Stimulated activated CD8-positive, alpha-beta memory T cell treated with anti-CD3 and anti-CD28 coated beads, Interleukin-4, amount 100 ng/mL, for 1 hour (primary cell): ENCODE data around the gene DDX10.

ENCODE experiments used
- DNase-seq, 2 donors: peaks; one replicate each; pipeline ENCODE4 v3.0.0-alpha.2; 2020; ENCODE audit warnings: low read depth in 2 of 2, low spot score in 1 of 2

DDX10 gene

DNA sequence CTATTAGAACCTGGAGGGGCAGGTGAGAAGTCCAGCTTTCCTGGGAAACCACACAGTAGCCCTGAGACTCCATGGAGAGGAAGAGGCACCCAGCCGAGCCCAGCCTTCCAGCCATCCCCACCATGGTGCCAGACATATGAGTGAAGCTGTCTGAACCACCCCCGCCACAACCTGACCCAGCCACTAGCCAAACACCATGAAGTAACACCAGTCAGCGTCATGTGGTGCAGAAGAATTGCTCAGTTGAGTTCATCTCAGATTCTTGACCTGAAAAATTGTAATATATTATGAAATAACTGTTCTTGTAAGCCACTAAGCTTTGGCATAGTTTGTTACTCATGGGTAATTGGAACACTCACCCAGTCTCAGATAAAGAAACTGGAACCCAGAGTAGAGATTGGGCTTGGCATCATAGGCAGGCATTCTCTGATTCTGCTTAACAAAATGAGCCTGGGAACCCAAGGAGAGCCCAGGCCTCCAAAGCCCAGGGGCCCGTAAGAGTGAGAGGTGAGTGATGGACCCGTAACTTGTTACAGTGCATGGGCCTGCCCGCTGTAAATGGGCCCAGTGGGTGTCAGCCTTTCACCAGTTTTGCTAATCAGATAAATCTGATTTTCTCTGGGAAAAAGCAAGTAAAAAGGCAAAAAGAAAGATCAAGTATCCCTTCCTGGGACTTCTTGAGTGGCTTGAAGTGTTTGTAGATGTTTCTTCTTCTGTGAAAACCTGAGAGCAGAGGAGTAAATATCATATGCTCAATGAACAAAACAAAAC is 305.5 kb downstream of the DDX10 start:
- no peak for DNase-seq

- no peak for DNase-seq
These were observed 308.7 kb downstream of the DDX10 start for GRCh38 chr11:108973402-108974162.

DNA sequence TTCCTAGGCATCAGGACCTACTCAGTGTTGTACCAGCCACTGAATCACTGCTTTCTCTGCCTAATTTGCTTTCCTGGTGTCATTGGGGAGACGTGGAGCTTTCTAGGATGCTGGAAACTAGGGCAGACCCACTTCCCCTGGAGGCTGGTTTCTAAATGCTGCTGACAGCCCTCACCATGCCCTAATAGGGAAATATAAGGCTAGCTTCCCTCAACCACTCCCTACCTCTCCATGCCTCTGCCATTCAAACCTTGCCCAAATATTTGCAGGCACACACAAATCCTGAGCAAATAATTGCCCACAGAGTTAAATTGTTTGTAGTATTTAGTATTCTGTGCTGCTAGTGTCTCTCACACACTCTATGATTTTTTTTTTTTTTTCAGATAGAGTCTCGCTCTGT is 310.2 kb downstream of the DDX10 start:
- no peak for DNase-seq

DNA sequence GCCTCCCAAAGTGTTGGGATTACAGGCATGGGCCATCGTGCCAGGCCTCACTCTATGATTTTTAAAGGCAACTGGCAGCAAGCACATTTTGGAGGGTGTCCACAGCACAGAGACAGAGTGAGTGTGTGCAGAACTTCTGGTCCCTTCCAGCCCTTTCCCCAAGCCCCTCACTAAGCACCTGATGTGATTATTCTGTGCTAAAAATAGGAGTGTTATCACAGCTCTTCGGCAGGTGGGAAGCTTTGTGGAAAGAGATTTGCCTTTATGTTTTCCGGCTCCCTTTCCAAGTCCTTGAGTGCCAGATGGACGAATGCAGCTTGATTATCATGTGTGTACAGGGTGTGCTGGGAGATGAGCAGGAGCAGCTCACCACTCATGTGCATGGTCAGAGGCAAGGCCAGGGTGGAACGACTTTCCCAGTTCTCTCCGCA is 310.8 kb downstream of the DDX10 start:
- no peak for DNase-seq

GRCh38 chr11:108983636-108984420 is 319.0 kb downstream of the DDX10 start:
- no peak for DNase-seq

- no peak for DNase-seq
These were observed 319.7 kb downstream of the DDX10 start for GRCh38 chr11:108984523-108984922.

- no peak for DNase-seq
These were observed 320.5 kb downstream of the DDX10 start for GRCh38 chr11:108985236-108985944.

- no peak for DNase-seq
These were observed 321.0 kb downstream of the DDX10 start for GRCh38 chr11:108985945-108986279.
